CD4-positive, alpha-beta T cell (primary cell): Measurements from ENCODE around the gene SLC6A4. TPM values are rescaled to one million over a fixed set of nuclear protein-coding genes. Genes with fewer than 3 reads are reported as not detected.
A peak's percentile ranks its signal among the peaks of the same experiment; 100 is the strongest.

Experiments
- ATAC-seq: fragments of 200-7000 bp; cut with Tn5 transposase; one replicate; pipeline ENCODE4 v1.10.0; 2022; ENCODE audit warnings: mild to moderate bottlenecking; ENCODE audit not compliant: poor library complexity
- CTCF ChIA-PET: fragments of 350-600 bp; sonication (Branson Sonifier 250); formaldehyde crosslinking; loops from one replicate; lab custom pipeline; 2021; ENCODE audit warnings: antibody characterized with exemption, inconsistent platforms; lab: Charles Lee
- POLR2A ChIA-PET: fragments of 350-600 bp; sonication (Branson Sonifier 250); formaldehyde crosslinking; loops from one replicate; lab custom pipeline; 2021; ENCODE audit warnings: antibody characterized with exemption, inconsistent platforms; lab: Charles Lee
- DNase-seq, 14 experiments: peaks; one replicate each; pipeline ENCODE4 v3.0.0-alpha.2; 2013 to 2020; ENCODE audit warnings: mixed read lengths in 2 of 14
- H3K27ac ChIP-seq, 2 donors: one replicate each; pipeline versions ENCODE4 v1.5.1 to v1.7.0; 2013; ENCODE audit warnings: low read length in 2 of 2, low read depth in 1 of 2, mild to moderate bottlenecking in 1 of 2
- H3K27me3 ChIP-seq, 2 experiments: 1 replicate in 1 of 2; 2 replicates in 1 of 2; pipeline versions ENCODE4 v1.6.1 to v1.7.0; 2013; ENCODE audit warnings: low read length in 2 of 2, control low read depth in 1 of 2, mild to moderate bottlenecking in 1 of 2, moderate library complexity in 1 of 2; ENCODE audit not compliant: insufficient read depth in 2 of 2, control insufficient read depth in 1 of 2
- H3K36me3 ChIP-seq: one replicate; pipeline ENCODE4 v1.6.1; 2013; ENCODE audit warnings: low read length, control low read depth; ENCODE audit not compliant: insufficient read depth
- H3K4me1 ChIP-seq: one replicate; pipeline ENCODE4 v1.6.1; 2013; ENCODE audit warnings: low read length, control low read depth; ENCODE audit not compliant: insufficient read depth
- H3K4me3 ChIP-seq: one replicate; pipeline ENCODE4 v1.5.1; 2013; ENCODE audit warnings: mild to moderate bottlenecking, low read length, moderate library complexity
- H3K9me3 ChIP-seq, 2 experiments: 1 replicate in 1 of 2; 2 replicates in 1 of 2; pipeline versions ENCODE4 v1.6.1 to v1.7.0; 2013; ENCODE audit warnings: low read length in 2 of 2, mild to moderate bottlenecking in 2 of 2, control low read depth in 1 of 2, moderate library complexity in 1 of 2; ENCODE audit not compliant: control insufficient read depth in 1 of 2, insufficient read depth in 1 of 2
- H3K27ac Mint-ChIP-seq: one replicate; pipeline ENCODE4 v1.8.0; 2020; ENCODE audit warnings: mixed read lengths
- H3K27me3 Mint-ChIP-seq: one replicate; pipeline ENCODE4 v1.8.0; 2021; ENCODE audit warnings: mixed read lengths
- H3K36me3 Mint-ChIP-seq: one replicate; pipeline ENCODE4 v1.8.0; 2021; ENCODE audit warnings: low read depth, mixed read lengths
- H3K4me1 Mint-ChIP-seq: one replicate; pipeline ENCODE4 v1.8.0; 2021; ENCODE audit warnings: low read depth, mixed read lengths
- H3K4me3 Mint-ChIP-seq: one replicate; pipeline ENCODE4 v1.8.0; 2020; ENCODE audit warnings: mild to moderate bottlenecking, mixed read lengths
- H3K9me3 Mint-ChIP-seq: one replicate; pipeline ENCODE4 v1.8.0; 2020; ENCODE audit warnings: mixed read lengths
- intact Hi-C, 2 experiments: fragments of 100-400 bp; cut with DNase I in 1 of 2; cut with micrococcal nuclease in 1 of 2; formaldehyde crosslinking; loops; one replicate each; pipeline versions ENCODE4 v1.15.1 to v1.9.0; 2023 to 2025; cut with DNase I, micrococcal nuclease
- total RNA-seq, 174 experiments: library from RNA in 2 of 174; stranded (reverse) in 2 of 174; gene quantifications; one replicate each; pipeline ENCODE4 v1.2.3 and lab custom pipeline; 2021 to 2026
- TF ChIP-seq, protein P1 (sequence below): fragments of 200-600 bp; IDR thresholded peaks from one replicate; pipeline ENCODE4 v1.8.0; 2022; ENCODE audit warnings: antibody characterized with exemption, mild to moderate bottlenecking

SLC6A4 gene
- total RNA-seq, 2 experiments from 2014 or later, result not detected

DNA sequence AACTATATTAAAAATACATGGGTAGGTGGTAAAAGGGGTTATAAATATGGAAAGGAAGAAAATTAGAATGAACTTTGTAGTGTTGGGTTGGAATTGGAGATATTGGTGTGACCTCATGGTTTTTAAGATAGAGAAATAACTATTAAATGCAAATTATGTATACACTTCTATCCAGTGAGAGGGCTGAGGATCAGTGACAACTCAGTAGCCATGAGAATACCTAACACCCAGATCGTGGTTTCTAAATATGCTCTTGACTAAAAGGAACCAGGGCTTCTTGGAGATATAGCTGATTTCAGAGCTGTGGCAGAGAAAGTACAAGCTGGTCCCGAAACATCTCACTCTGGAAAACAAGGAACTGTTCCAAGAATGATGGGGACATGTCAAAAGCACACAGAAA, 44.4 kb downstream of the SLC6A4 start:
- Mint-ChIP-seq H3K9me3 (no peaks in the 10 kb centered on the region), H3K27me3 (no peaks in the 10 kb centered on the region), H3K4me1 (no peaks in the 10 kb centered on the region), H3K27ac (no peak overlapping the region), H3K4me3 (no peak overlapping the region), H3K36me3 (no peaks in the 10 kb centered on the region)
- DNase-seq (no peak), ATAC-seq (no peak)
- CTCF ChIA-PET, result no interaction called here
- Histone ChIP-seq H3K36me3 (no peaks in the 10 kb centered on the region), H3K4me1 (no peaks in the 10 kb centered on the region), H3K27ac (no peak overlapping the region), H3K4me3 (no peak overlapping the region), H3K27me3 (no peaks in the 10 kb centered on the region), H3K9me3 (no peaks in the 10 kb centered on the region)
- intact Hi-C loops, result no loop called here
- POLR2A ChIA-PET, result no interaction called here
- TF ChIP-seq, protein P1, sequence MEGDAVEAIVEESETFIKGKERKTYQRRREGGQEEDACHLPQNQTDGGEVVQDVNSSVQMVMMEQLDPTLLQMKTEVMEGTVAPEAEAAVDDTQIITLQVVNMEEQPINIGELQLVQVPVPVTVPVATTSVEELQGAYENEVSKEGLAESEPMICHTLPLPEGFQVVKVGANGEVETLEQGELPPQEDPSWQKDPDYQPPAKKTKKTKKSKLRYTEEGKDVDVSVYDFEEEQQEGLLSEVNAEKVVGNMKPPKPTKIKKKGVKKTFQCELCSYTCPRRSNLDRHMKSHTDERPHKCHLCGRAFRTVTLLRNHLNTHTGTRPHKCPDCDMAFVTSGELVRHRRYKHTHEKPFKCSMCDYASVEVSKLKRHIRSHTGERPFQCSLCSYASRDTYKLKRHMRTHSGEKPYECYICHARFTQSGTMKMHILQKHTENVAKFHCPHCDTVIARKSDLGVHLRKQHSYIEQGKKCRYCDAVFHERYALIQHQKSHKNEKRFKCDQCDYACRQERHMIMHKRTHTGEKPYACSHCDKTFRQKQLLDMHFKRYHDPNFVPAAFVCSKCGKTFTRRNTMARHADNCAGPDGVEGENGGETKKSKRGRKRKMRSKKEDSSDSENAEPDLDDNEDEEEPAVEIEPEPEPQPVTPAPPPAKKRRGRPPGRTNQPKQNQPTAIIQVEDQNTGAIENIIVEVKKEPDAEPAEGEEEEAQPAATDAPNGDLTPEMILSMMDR, result no peak

DNA sequence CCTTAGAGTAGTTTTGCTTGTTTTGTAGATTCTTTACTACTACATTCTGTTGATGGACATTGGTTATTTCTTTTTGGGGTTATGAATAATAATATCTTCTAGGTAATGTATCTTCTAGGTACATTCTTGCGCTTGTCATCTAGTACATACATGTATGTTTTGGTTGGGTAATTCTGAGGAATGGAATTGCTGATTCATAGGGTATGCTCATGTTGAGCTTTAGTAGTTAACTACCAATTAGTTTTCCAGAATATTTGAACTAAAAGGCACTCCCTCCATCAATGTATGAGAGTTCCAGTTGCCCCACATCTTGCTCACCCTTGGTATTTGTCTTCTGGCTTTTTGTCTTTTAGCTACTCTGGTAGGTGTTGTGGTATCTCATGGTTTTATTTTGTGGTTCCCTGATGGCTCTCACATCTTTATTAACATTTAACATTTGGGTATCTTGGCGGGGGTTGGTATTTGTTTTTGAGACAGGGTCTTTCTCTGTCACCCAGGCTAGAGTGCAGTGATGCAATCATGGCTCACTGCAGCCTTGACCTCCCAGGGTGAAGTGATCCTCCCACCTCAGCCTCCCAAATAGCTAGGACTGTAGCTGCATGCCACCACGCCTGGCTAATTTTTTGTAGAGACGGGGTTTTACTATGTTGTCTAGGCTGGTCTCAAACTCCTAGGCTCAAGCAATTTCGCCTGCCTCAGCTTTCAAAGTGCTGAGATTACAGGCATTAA, 47.1 kb downstream of the SLC6A4 start:
- Histone ChIP-seq H3K36me3 (peaks cover 22% of the 10 kb centered on the region), H3K9me3 (no peaks in the 10 kb centered on the region), H3K4me3 (no peak overlapping the region), H3K27me3 (no peaks in the 10 kb centered on the region), H3K27ac (no peak overlapping the region), H3K4me1 (no peaks in the 10 kb centered on the region)
- H3K27ac Mint-ChIP-seq, result peak overlapping the region; percentile 15
- CTCF ChIA-PET, result no interaction called here
- no peak for DNase-seq
- ATAC-seq, result no peak
- H3K9me3 Mint-ChIP-seq, result no peaks in the 10 kb centered on the region
- TF ChIP-seq, protein P1, result no peak
- H3K27me3 Mint-ChIP-seq, result no peaks in the 10 kb centered on the region
- POLR2A ChIA-PET, result no interaction called here
- intact Hi-C loops, result no loop called here
- H3K4me3 Mint-ChIP-seq, result no peak overlapping the region
- peaks cover 25% of the 10 kb centered on the region for H3K36me3 Mint-ChIP-seq
- no peaks in the 10 kb centered on the region for H3K4me1 Mint-ChIP-seq

DNA sequence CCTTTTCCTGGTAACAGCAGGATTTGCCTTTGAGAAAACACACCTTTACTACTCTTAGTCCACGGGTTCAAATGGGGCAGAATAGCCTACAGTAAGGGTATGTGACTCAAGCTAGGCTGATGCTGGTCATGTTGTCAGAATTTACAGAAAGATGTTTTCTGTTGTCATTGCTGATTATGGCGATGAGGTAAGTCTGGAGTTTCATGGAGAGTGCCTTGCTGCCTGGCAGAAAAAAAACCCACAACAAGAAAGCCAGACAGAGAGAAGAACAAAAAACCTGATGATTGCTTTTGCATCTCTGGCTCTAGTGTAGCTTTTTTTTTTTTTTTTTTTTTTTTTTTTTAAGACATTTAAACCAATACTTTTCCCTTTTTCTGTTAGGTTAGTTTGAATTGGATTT, 47.9 kb downstream of the SLC6A4 start:
- H3K4me1 ChIP-seq, result no peaks in the 10 kb centered on the region
- TF ChIP-seq, protein P1, result no peak
- H3K27me3 ChIP-seq, result no peaks in the 10 kb centered on the region
- H3K4me3 ChIP-seq, result no peak overlapping the region
- H3K9me3 ChIP-seq, result no peaks in the 10 kb centered on the region
- H3K36me3 ChIP-seq, result peaks cover 28% of the 10 kb centered on the region
- Mint-ChIP-seq H3K9me3 (no peaks in the 10 kb centered on the region), H3K27ac (peak overlapping the region; percentile 19), H3K4me1 (no peaks in the 10 kb centered on the region), H3K36me3 (peaks cover 32% of the 10 kb centered on the region), H3K27me3 (no peaks in the 10 kb centered on the region), H3K4me3 (no peak overlapping the region)
- DNase-seq (no peak), ATAC-seq (no peak)
- intact Hi-C loops, result no loop called here
- POLR2A ChIA-PET, result no interaction called here
- CTCF ChIA-PET, result no interaction called here
- no peak overlapping the region for H3K27ac ChIP-seq
